NCI-H345 treated with DMSO at 0.1 percent for 48 hours (cell line): ENCODE data around the gene CD300LB.
A peak's percentile ranks its signal among the peaks of the same experiment; 100 is the strongest.
"Not testable (repeated sequence)": the region's sequence is repeated elsewhere in the genome, so short reads cannot be mapped to it uniquely, and the experiment has no call there.

Source experiments
- DNase-seq: peaks from one replicate; lab custom pipeline; 2025; ENCODE audit not compliant: unreplicated experiment; lab: John Stamatoyannopoulos, UW

The CD300LB gene

GRCh38 chr17:74531231-74531761 is at the start of gene CD300LB:
TSS of gene CD300LB (minus strand) at chr17:74531475. CDS start at chr17:74531350, 125 bp downstream.
- no peak for DNase-seq

GRCh38 chr17:74579900-74580299 is 48.6 kb upstream of the CD300LB start:
- DNase-seq, result no peak

- no peak for DNase-seq
Measured at GRCh38 chr17:74578979-74579378, 47.7 kb upstream of the CD300LB start.

GRCh38 chr17:74574489-74575142 is 43.3 kb upstream of the CD300LB start:
- DNase-seq, result no peak

GRCh38 chr17:74573635-74574034 is 42.4 kb upstream of the CD300LB start:
- DNase-seq, result not testable (repeated sequence)

GRCh38 chr17:74573169-74573568 is 41.9 kb upstream of the CD300LB start:
- DNase-seq, result no peak

- DNase-seq, result no peak
Measured at GRCh38 chr17:74571621-74572270, 40.5 kb upstream of the CD300LB start.

GRCh38 chr17:74569020-74570003 is 38.0 kb upstream of the CD300LB start:
- no peak for DNase-seq

GRCh38 chr17:74568106-74568873 is 37.0 kb upstream of the CD300LB start:
- DNase-seq, result no peak

- DNase-seq, result no peak
Measured at GRCh38 chr17:74567397-74567796, 36.1 kb upstream of the CD300LB start, which contains the start of gene CD300H. TSS of gene CD300H (minus strand) at chr17:74567509.

- peak; percentile 14 for DNase-seq
Measured at GRCh38 chr17:74566132-74566753, 35.0 kb upstream of the CD300LB start.

- DNase-seq, result no peak
Measured at GRCh38 chr17:74565126-74565525, 33.9 kb upstream of the CD300LB start.

- no peak for DNase-seq
Measured at GRCh38 chr17:74563358-74563757, 32.1 kb upstream of the CD300LB start.

GRCh38 chr17:74561586-74561985 is 30.3 kb upstream of the CD300LB start:
- no peak for DNase-seq

- DNase-seq, result no peak
Measured at GRCh38 chr17:74558882-74559519, 27.7 kb upstream of the CD300LB start.

GRCh38 chr17:74558402-74558801 is 27.1 kb upstream of the CD300LB start:
- not testable (repeated sequence) for DNase-seq

- DNase-seq, result no peak
Measured at GRCh38 chr17:74555427-74555940, 24.2 kb upstream of the CD300LB start.

- DNase-seq, result no peak
Measured at GRCh38 chr17:74554909-74555308, 23.6 kb upstream of the CD300LB start.

GRCh38 chr17:74552037-74552436 is 20.8 kb upstream of the CD300LB start:
- DNase-seq, result no peak
